Endothelial cell of umbilical vein (primary cell): ENCODE data around the gene SEMA4G.

ENCODE experiments used
- EZH2 ChIP-seq: IDR thresholded peaks from 2 replicates; pipeline ENCODE4 v1.6.1; 2012; ENCODE audit warnings: borderline replicate concordance, low read depth, mild to moderate bottlenecking, moderate library complexity, low read length, inconsistent platforms; ENCODE audit not compliant: severe bottlenecking
- POLR2A ChIP-seq: IDR thresholded peaks from 2 replicates; pipeline ENCODE4 v1.6.1; 2012; ENCODE audit warnings: low read depth, mild to moderate bottlenecking, control low read depth, low read length
- POLR2AphosphoS5 ChIP-seq: IDR thresholded peaks from 2 replicates; pipeline ENCODE4 v1.6.1; 2012; ENCODE audit warnings: low read depth, mild to moderate bottlenecking, control low read depth, low read length, moderate library complexity; ENCODE audit not compliant: insufficient read depth
- TF ChIP-seq, protein P1 (sequence below), 2 donors: IDR thresholded peaks; 1 replicate in 1 of 2; 2 replicates in 1 of 2; pipeline ENCODE4 v1.5.1; 2011; ENCODE audit warnings: low read length in 2 of 2, mild to moderate bottlenecking in 2 of 2, moderate library complexity in 2 of 2, control low read depth in 1 of 2, inconsistent platforms in 1 of 2, low read depth in 1 of 2; ENCODE audit not compliant: insufficient read depth in 1 of 2; ENCODE audit errors: extremely low read depth in 1 of 2

DNA sequence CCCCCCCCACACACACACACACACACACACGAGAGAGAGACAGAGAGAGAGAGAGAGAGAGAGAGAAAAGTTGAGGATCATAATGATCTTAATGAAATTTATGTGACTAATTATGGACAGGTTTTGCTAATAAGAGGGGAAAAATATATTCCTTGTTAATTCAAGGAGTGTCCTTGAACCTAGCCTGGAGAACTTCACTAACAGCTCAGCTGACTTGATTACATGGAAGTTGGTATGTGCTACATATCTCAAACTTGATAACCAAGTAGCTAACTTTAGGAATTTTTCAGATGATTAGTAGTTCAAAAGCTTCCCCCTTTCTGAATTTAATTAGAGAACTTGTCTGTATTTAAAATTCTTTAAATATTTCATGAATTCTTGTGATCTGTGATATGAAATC, 41.3 kb upstream of the SEMA4G start:
- no peak for TF ChIP-seq POLR2AphosphoS5
- TF ChIP-seq, protein P1, sequence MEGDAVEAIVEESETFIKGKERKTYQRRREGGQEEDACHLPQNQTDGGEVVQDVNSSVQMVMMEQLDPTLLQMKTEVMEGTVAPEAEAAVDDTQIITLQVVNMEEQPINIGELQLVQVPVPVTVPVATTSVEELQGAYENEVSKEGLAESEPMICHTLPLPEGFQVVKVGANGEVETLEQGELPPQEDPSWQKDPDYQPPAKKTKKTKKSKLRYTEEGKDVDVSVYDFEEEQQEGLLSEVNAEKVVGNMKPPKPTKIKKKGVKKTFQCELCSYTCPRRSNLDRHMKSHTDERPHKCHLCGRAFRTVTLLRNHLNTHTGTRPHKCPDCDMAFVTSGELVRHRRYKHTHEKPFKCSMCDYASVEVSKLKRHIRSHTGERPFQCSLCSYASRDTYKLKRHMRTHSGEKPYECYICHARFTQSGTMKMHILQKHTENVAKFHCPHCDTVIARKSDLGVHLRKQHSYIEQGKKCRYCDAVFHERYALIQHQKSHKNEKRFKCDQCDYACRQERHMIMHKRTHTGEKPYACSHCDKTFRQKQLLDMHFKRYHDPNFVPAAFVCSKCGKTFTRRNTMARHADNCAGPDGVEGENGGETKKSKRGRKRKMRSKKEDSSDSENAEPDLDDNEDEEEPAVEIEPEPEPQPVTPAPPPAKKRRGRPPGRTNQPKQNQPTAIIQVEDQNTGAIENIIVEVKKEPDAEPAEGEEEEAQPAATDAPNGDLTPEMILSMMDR (IDR thresholded peaks at IDR 0.05; ENCODE audit: extremely low read depth in 1 of 2, insufficient read depth in 1 of 2, low read depth in 1 of 2, low read length in 2 of 2) = no peak
- TF ChIP-seq EZH2 = no peak
- TF ChIP-seq POLR2A = no peak
